HG03045 (cell line): ENCODE data around the gene THAP5.

ENCODE experiments used
- ATAC-seq: cut with Tn5 transposase; IDR thresholded peaks from one replicate; pipeline ENCODE4 v1.9.1; 2021; ENCODE audit warnings: mild to moderate bottlenecking, moderate library complexity; ENCODE audit not compliant: unreplicated experiment

THAP5 gene

DNA sequence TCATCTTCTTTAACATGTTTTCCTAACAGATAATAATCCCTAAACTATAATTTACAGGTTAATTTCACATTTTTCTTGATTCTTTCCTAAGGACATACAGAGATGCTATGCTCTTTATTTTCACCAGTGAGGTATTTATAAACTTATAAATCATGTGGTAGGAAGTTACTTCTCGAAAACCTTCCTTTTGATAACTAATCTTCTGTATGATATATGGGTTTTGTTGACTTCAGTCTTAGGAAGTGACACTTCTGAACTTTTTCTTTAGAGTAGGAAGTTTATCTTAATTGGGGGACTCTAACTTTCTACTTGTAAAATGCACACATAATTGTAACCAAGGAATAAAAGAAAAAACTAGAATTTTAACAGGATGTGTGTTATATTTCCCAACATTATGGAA, 33.8 kb downstream of the THAP5 start:
- no peak for ATAC-seq

DNA sequence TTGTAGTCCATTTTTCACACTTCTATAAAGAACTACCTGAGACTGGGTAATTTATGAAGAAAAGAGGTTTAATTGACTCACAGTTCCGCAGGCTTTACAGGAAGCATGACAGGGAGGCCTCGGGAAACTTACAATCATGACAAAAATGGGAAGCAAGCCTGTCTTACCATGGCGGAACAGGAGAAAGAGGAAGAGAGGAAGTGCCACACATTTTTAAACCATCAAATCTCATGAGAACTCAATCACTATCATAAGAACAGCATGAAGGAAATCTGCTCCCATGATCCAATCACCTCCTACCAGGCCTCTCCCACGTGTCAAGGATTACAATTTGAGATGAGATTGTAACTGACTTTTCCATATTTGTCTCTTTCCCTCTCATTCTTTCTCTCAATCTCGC, 34.2 kb downstream of the THAP5 start:
- no peak for ATAC-seq

DNA sequence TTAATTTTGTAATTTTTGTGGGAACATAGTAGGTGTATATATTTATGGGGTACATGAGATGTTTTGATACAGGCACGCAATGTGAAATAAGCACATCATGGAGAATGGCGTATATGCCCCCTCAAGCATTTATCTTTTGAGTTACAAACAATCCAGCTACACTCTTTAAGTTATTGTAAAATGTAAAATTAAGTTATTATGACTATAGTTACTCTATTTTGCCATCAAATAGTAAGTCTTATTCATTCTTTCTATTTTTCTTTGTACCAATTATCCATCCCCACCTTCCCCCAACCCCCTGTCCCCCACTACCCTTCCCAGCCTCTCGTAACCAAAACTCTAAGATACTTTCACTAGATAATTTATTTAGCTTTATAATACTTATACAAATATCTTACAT, 35.8 kb downstream of the THAP5 start:
- ATAC-seq = no peak

DNA sequence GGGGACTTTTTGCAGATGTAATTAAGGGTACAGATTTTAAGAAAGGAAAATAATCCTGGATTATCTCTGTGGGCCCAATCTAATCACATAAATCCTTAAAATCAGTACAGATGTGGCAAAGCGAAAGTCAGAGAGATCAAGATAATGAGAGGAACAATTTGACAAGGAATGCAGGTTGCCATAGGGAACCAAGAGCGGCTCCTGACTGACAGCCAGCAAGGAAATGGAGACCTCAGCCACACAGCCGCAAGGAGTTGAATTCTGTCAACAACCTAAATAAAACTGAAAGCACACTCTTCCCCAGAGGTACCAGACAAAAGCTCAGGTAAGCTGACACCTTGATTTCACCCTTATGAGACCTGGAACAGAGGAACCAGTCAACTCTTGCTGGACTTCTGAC, 40.2 kb downstream of the THAP5 start:
- ATAC-seq = no peak

DNA sequence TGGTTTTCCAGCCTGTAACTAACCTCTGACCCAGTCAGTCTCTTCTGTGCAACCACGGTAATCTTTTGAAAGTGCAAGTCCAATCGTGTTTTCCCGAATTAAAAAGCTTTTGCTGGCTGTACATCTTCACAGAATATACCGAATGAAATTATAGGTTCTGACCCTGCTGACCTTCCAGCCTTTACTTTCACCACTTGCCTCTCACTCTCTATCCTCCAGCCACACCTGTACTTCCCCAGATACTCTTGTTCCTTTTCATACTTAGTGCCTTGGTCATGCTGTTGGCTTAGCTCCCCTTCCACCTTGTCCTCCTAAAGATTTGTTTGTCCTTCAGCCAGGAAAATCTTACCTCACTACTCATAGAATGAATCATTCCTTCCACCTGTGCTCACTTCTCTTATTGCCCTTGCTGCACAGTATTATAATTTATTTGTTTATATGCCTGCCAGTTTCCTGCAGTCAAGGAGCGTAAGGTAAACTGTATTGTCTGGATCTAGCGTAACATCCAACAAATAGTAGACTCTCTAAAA, 41.3 kb downstream of the THAP5 start:
- ATAC-seq = no peak

DNA sequence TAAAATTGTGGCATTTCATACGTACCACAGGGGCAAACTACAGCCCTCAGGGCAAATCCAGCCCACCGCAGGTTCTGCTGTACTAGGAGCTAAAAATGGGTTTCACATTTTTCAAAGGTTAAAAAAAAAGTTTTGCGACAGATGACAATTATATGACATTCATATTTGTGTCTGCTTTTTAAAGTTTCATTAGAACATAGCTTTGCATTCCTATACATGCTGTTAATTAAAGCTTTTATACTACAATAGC, 42.8 kb downstream of the THAP5 start:
- ATAC-seq = no peak

DNA sequence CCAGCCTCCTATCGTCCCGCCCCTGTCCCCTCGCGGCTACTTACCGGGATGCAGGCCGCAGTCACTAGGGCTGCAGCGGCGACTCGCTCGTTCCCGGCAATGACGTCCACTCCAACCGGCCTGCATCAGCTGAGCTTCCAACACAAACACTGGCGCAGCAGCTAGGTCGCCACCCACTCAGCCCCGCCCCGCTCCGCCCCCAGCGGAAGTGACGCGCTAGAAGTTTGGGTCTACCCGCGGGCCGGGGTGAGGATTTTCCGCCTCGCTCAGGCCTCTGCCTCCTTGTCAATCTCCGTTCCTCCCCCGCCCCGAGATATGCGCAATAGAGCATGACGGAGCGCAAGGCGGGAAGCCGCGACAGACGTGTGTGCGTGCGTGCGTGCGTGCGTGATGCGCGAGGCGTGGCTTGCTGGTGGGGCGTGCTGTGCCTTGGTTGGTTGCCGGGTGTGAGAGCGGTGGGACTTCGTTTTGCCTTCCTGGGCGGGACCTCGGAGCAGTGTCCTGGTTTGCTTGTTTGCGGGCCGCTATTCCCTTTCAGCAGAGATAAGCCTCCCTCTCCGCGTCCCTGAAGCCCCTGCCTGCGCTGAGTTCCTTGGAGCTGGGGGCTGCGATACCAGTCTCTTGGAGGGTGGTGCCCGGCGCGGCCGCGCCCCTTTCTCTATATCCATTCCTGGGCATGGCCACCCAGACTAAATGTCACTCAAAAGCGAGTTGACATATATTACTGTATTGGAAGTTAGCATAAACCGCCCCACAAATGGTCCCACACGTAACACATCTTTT, 43.3 kb downstream of the THAP5 start, which contains the start of gene PNPLA8:
Gene PNPLA8 (minus strand): TSS at position 151 of the 783 bp plus-strand sequence. CDS start 10,644 bp downstream, outside the sequence.
- peak; percentile 95 for ATAC-seq

DNA sequence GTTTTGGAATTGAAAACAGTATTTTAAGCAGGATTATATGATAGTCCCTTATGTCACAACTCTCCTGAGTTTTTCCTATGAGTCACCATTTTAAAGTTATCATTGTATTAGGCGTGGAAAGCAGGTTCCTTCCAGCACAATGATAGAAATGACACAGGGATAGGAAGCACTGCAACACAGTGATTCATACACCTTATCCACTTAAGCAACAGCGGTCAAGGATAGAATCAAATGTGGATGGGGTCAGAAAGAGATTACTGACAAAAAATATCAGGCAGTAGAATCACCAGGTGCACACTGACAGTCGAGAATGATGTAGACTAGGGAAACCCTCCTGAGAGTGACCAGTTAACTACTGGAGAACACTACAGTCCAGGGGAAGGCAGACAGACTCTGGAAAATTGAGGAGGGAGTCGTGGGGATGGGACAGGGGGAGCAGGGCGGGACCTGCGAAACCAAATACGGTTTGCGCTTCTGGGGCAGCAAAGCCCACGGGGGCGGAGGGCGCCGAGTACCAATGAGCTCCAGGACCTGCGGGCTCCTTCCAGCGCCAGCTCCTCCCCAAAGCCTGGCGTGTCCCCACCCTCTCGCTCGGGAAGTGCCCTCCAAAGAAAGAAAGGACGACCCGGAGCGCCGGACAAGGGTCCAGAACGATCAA, 44.0 kb downstream of the THAP5 start:
- peak; percentile 54 for ATAC-seq

DNA sequence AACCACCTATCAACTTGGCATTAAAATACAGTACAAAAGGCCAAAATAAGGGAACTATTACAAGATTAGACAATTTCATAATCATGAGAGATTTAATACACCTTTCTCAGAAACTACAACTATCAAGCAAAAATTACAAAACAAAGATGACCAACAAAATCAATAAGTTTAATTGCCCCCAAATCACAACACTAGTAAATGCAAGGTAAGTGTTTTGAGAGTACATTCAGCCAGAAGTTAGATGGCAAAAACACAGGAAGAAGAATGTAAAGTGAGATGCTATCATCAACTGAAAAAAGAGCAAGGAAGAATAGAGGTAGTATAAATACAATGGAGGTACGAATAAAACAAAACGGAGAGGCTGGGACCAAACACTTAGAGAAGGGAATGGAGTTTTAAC, 46.7 kb downstream of the THAP5 start:
- no peak for ATAC-seq

DNA sequence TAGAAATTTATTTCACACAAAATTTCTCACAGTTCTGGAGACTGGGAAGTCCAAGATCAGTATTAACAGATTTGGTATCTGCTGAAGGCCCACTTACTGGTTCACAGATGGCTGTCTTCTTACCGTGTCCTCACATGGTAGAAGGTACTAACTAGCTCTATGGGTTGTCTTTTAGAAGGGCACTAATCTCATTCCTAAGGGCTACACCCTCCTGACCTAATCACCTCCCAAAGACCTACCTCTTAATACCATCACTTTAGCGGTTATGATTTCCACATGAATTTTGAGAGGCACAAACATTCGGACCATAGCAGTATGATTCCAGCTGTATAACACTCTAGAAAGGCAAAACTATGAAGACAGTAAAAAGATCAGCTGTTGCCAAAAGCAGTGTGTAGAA, 51.6 kb downstream of the THAP5 start:
- no peak for ATAC-seq

DNA sequence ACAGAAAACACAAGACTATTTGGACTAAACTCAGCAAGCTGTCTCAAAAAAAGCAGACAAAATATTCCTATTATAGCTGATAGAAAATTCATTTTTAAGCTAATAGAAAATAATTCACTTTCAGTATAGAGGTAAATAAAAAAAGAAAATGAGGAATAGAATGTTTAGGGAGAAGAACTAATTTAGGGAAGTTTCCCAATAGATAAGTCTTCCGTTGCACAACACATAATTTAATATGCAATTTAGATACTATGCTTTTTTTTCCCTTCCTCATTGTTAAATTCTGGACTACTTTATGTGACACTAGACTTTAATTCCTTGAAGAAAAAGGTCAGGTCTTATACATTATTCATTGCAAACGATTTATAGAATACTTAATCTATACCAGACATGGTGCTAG, 53.9 kb downstream of the THAP5 start:
- no peak for ATAC-seq

DNA sequence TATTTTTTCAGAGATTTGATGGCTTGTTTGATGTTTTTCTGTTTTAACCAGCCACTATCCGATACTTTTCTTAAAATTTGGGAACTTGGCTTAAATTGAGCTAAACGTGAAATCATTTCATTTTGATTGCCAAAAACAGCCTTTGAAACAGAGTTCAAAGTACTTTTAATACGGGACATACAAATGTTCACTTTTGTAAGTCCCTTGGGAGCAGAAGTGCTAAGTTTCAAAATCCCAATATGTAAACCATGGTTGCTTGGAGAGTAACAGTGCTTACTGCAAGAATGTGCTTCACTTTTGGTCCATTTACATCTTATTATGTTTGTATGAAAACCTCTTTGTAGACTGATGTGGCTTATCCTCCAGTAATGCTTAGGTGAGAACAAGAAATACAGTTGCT, 54.5 kb downstream of the THAP5 start:
- ATAC-seq = no peak
